ENCODE measurements around the gene CAPN8. TPM values are rescaled to one million over a fixed set of nuclear protein-coding genes. Genes with fewer than 3 reads are reported as not detected.

The CAPN8 gene
- total RNA-seq, 2 donors from 2014 or later = 0.44 TPM; not detected in 1

DNA sequence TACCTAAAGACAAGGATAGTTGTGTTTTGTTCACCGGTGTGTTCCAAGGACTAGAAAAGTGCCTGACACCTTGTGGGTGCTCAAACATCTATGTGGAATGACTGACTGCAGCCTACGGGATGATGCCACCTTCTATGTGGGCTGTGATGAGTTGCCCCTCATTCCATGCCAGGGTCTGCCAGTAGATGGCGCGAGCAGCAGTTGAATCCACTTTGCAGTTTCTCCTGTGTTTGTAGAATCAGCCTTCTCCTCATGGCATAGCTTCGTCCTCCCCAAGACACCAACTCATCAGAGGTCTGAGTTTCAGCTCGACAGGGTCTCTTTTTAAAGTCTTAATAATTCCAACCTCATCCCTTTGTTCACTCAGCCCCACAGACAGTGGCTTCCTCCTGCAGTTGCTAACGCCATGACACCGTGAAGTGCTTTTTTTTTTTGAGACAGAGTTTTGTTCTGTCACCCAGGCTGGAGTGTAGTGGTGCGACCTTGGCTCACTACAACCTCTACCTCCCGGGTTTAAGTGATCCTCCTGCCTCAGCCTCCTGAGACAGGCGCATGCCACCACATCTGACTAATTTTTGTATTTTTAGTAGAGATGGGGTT, 133.7 kb downstream of the CAPN8 start:
- Mint-ChIP-seq H3K4me1 (peaks cover 5% of the 10 kb centered on the region), H3K27me3 (ENCODE audit: insufficient read depth) (peaks cover 4% of the 10 kb centered on the region), H3K27ac (no peak overlapping the region), H3K9me3 (peaks cover 7% of the 10 kb centered on the region), H3K4me3 (no peak overlapping the region), H3K36me3 (ENCODE audit: low read depth) (no peaks in the 10 kb centered on the region)
- Histone ChIP-seq H3K27ac (ENCODE audit: low read depth, low read length) (no peak overlapping the region), H3K4me1 (ENCODE audit: control insufficient read depth, insufficient read depth, low read length) (no peaks in the 10 kb centered on the region), H3K4me3 (ENCODE audit: low read length) (no peak overlapping the region), H3K9me3 (ENCODE audit: control insufficient read depth, low read length) (peaks cover 10% of the 10 kb centered on the region), H3K27me3 (ENCODE audit: control insufficient read depth, insufficient read depth, low read length, poor library complexity, severe bottlenecking) (no peaks in the 10 kb centered on the region), H3K36me3 (ENCODE audit: control insufficient read depth, insufficient read depth, low read length) (no peaks in the 10 kb centered on the region), H3K9ac (ENCODE audit: extremely low read depth, low read length, poor library complexity, severe bottlenecking) (no peak overlapping the region)
- DNase-seq = peak; percentile 93
- TF ChIP-seq, protein P1, sequence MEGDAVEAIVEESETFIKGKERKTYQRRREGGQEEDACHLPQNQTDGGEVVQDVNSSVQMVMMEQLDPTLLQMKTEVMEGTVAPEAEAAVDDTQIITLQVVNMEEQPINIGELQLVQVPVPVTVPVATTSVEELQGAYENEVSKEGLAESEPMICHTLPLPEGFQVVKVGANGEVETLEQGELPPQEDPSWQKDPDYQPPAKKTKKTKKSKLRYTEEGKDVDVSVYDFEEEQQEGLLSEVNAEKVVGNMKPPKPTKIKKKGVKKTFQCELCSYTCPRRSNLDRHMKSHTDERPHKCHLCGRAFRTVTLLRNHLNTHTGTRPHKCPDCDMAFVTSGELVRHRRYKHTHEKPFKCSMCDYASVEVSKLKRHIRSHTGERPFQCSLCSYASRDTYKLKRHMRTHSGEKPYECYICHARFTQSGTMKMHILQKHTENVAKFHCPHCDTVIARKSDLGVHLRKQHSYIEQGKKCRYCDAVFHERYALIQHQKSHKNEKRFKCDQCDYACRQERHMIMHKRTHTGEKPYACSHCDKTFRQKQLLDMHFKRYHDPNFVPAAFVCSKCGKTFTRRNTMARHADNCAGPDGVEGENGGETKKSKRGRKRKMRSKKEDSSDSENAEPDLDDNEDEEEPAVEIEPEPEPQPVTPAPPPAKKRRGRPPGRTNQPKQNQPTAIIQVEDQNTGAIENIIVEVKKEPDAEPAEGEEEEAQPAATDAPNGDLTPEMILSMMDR (conservative IDR thresholded peaks at IDR 0.05) = peak; percentile 92
- 42 to 64% methylated on average over 3 to 11 of the region's 11 CpGs for WGBS, 2 experiments (ENCODE audit: insufficient coverage in 1 of 2, insufficient read length in 1 of 2)

DNA sequence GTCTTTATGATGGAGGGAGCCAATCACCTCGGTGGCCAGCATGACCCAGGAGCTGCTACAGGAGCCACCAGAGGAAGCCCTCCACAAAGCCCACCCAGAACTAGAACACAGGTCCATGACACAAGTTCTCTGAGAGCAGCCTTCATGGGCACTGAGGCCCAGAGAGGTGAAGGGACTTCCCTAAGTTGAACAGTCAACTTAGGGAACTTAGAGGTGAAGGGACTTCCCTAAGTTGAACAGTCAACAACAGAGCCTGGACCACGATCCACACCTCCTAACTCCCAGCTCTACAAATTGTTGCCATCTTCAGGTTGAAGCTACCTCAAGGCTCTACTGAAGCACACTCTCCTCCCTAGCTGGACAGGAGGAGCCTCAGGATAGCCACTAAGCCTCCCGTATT, 139.5 kb downstream of the CAPN8 start:
- Mint-ChIP-seq H3K27ac (no peak overlapping the region), H3K9me3 (peaks cover 9% of the 10 kb centered on the region), H3K4me1 (peaks cover 8% of the 10 kb centered on the region), H3K27me3 (ENCODE audit: insufficient read depth) (peaks cover 3% of the 10 kb centered on the region), H3K36me3 (ENCODE audit: low read depth) (no peaks in the 10 kb centered on the region), H3K4me3 (no peak overlapping the region)
- Histone ChIP-seq H3K4me3 (ENCODE audit: low read length) (no peak overlapping the region), H3K36me3 (ENCODE audit: control insufficient read depth, insufficient read depth, low read length) (no peaks in the 10 kb centered on the region), H3K4me1 (ENCODE audit: control insufficient read depth, insufficient read depth, low read length) (no peaks in the 10 kb centered on the region), H3K9me3 (ENCODE audit: control insufficient read depth, low read length) (peaks cover 10% of the 10 kb centered on the region), H3K27ac (ENCODE audit: low read depth, low read length) (no peak overlapping the region), H3K9ac (ENCODE audit: extremely low read depth, low read length, poor library complexity, severe bottlenecking) (no peak overlapping the region), H3K27me3 (ENCODE audit: control insufficient read depth, insufficient read depth, low read length, poor library complexity, severe bottlenecking) (no peaks in the 10 kb centered on the region)
- no peak for DNase-seq
- TF ChIP-seq, protein P1 (conservative IDR thresholded peaks at IDR 0.05) = no peak
- 86% methylated on average over 3 of the region's 3 CpGs; no CpG with 5 or more reads in 1 of the 2 experiments for WGBS, 2 experiments (ENCODE audit: insufficient coverage in 1 of 2, insufficient read length in 1 of 2)

GRCh38 chr1:223525546-223525945, 140.0 kb downstream of the CAPN8 start:
- Histone ChIP-seq H3K4me1 (ENCODE audit: control insufficient read depth, insufficient read depth, low read length) (no peaks in the 10 kb centered on the region), H3K27ac (ENCODE audit: low read depth, low read length) (no peak overlapping the region), H3K4me3 (ENCODE audit: low read length) (no peak overlapping the region), H3K9ac (ENCODE audit: extremely low read depth, low read length, poor library complexity, severe bottlenecking) (no peak overlapping the region), H3K9me3 (ENCODE audit: control insufficient read depth, low read length) (peaks cover 10% of the 10 kb centered on the region), H3K36me3 (ENCODE audit: control insufficient read depth, insufficient read depth, low read length) (no peaks in the 10 kb centered on the region), H3K27me3 (ENCODE audit: control insufficient read depth, insufficient read depth, low read length, poor library complexity, severe bottlenecking) (no peaks in the 10 kb centered on the region)
- DNase-seq = no peak
- Mint-ChIP-seq H3K4me1 (peaks cover 8% of the 10 kb centered on the region), H3K4me3 (no peak overlapping the region), H3K27ac (no peak overlapping the region), H3K9me3 (peaks cover 9% of the 10 kb centered on the region), H3K27me3 (ENCODE audit: insufficient read depth) (peaks cover 3% of the 10 kb centered on the region), H3K36me3 (ENCODE audit: low read depth) (no peaks in the 10 kb centered on the region)
- WGBS, 2 experiments (ENCODE audit: insufficient coverage in 1 of 2, insufficient read length in 1 of 2) = 76 to 90% methylated on average over 2 to 3 of the region's 3 CpGs
- TF ChIP-seq, protein P1 (conservative IDR thresholded peaks at IDR 0.05) = no peak

Data from endodermal cell (in vitro differentiated cells).